Kidney epithelial cell (primary cell): Measurements from ENCODE around the gene CRYBA2. TPM values are rescaled to one million over a fixed set of nuclear protein-coding genes. Genes with fewer than 3 reads are reported as not detected.

Experiments
- DNase-seq: peaks from one replicate; pipeline ENCODE4 v3.0.0-alpha.2; 2010; ENCODE audit warnings: low read depth
- H3K27me3 ChIP-seq: 2 replicates; pipeline ENCODE4 v1.6.0; 2011; ENCODE audit warnings: low read length; ENCODE audit not compliant: control insufficient read depth, insufficient read depth
- H3K36me3 ChIP-seq: 2 replicates; pipeline ENCODE4 v1.5.1; 2011; ENCODE audit warnings: low read length; ENCODE audit not compliant: control insufficient read depth, insufficient read depth
- H3K4me3 ChIP-seq: 2 replicates; pipeline ENCODE4 v1.5.1; 2011; ENCODE audit warnings: low read depth, mild to moderate bottlenecking, control low read depth, low read length
- total RNA-seq: library from RNA; depleted of rRNA; stranded (reverse); fragments of >200 nt; gene quantifications from 2 replicates; pipeline ENCODE4 v1.2.3, GENCODE V29; 2015
- TF ChIP-seq, protein P1 (sequence below): IDR thresholded peaks from 2 replicates; pipeline ENCODE4 v1.5.1; 2011; ENCODE audit warnings: mild to moderate bottlenecking, moderate library complexity, low read length, control low read depth, inconsistent platforms; ENCODE audit not compliant: insufficient read depth, poor library complexity, severe bottlenecking

The CRYBA2 gene
- total RNA-seq, 1 donor from 2014 or later, result not detected

DNA sequence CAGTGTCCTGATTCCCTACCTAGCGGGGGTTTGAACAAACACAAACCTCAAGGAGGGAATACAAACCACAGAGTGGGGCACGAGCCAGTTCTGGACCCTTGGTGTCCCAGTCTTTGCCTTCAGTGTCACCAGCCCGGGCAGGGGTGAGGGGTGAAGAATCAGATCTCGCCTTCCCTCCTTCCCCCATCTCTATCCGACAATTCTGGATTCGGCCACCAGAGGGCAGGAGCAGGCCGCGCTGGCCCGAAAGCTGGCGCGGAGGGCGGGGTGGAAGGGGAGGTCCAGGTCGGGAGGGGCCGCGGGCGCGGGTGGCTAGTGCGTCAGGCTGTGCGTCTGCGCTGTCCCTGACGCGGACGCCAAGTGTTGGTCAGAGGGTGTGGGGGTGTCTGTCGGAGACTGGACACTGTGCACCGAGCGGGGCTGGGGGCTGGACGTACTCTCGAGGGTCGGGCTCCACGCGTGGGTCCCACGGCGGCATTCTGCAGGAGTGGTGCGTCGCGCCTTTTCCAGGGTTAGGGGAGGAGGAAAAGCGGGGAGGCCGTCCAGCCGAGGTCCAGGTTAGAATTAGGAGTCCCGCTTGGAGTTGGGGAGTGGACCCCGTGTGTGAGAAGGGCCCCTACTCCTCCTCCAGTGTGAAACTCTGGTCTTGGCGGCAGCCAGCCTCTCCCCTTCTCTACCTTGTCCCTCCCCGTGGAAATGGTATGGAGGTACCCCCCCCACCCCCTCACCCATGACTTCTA, 2.9 kb upstream of the CRYBA2 start:
- Histone ChIP-seq H3K4me3 (peak overlapping the region; percentile 21), H3K36me3 (no peaks in the 10 kb centered on the region), H3K27me3 (peaks cover 92% of the 10 kb centered on the region)
- TF ChIP-seq, protein P1, sequence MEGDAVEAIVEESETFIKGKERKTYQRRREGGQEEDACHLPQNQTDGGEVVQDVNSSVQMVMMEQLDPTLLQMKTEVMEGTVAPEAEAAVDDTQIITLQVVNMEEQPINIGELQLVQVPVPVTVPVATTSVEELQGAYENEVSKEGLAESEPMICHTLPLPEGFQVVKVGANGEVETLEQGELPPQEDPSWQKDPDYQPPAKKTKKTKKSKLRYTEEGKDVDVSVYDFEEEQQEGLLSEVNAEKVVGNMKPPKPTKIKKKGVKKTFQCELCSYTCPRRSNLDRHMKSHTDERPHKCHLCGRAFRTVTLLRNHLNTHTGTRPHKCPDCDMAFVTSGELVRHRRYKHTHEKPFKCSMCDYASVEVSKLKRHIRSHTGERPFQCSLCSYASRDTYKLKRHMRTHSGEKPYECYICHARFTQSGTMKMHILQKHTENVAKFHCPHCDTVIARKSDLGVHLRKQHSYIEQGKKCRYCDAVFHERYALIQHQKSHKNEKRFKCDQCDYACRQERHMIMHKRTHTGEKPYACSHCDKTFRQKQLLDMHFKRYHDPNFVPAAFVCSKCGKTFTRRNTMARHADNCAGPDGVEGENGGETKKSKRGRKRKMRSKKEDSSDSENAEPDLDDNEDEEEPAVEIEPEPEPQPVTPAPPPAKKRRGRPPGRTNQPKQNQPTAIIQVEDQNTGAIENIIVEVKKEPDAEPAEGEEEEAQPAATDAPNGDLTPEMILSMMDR, result peak; percentile 88
- DNase-seq, result no peak

DNA sequence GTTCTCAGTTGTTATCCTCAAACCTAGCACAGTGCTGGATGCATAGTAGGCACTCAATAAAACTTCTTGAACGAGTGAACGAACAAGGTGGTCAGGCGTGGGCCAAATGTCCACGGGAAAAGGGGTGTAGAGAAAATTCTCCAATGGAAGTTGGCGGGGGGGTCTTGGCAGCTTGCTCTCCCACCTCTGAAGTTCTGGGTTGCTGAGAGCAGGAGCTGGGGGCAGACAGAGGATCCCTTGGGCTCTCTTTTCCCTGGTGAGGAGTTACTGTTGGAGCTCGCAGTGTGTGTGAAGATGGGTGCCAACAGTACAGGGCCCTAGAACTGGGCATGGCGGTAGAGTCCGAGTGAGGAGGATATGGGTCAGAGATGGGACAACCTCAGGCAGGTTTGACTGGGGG, 2.3 kb upstream of the CRYBA2 start:
- no peaks in the 10 kb centered on the region for H3K36me3 ChIP-seq
- TF ChIP-seq, protein P1, result no peak
- H3K4me3 ChIP-seq, result no peak overlapping the region
- no peak for DNase-seq
- peaks cover 92% of the 10 kb centered on the region for H3K27me3 ChIP-seq

GRCh38 chr2:218992703-218993344, 398 bp downstream of the CRYBA2 start:
- no peaks in the 10 kb centered on the region for H3K36me3 ChIP-seq

GRCh38 chr2:218992196-218992595, 1.0 kb downstream of the CRYBA2 start:
- TF ChIP-seq, protein P1, result no peak
- H3K27me3 ChIP-seq, result peaks cover 88% of the 10 kb centered on the region

More at GRCh38 chr2:218992703-218993344, 398 bp downstream of the CRYBA2 start:
- TF ChIP-seq, protein P1, result no peak
- H3K4me3 ChIP-seq, result no peak overlapping the region
- peaks cover 91% of the 10 kb centered on the region for H3K27me3 ChIP-seq
- no peak for DNase-seq

DNA sequence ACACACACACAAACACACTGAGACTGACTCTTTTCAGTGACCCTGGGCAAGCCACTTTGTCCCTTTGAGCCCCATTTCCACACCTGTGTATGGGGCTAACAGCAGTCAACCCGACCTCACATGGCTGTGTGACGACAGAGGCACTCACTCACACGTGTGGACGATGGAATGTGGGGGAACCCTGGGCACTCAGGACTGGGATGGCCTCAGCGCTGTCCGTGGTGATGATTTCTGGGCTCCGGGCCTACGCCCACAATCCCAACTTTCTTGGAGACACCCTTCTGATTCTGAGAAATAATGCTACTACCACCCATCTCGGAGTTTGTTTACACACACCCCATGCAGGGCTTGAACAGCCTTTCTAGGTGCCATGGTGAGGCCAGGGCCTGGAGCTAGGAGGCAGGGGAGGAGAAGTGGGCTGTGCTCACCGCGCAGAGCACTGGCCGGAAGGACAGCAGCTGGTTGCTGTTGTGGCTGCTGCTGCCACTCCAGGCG, 1.5 kb downstream of the CRYBA2 start:
- peaks cover 88% of the 10 kb centered on the region for H3K27me3 ChIP-seq

More at GRCh38 chr2:218992196-218992595, 1.0 kb downstream of the CRYBA2 start:
- H3K36me3 ChIP-seq, result no peaks in the 10 kb centered on the region
- no peak for DNase-seq
- no peak overlapping the region for H3K4me3 ChIP-seq

More for the DNA sequence above, 1.5 kb downstream of the CRYBA2 start:
- DNase-seq, result no peak
- H3K36me3 ChIP-seq, result no peaks in the 10 kb centered on the region
- TF ChIP-seq, protein P1, result no peak
- no peak overlapping the region for H3K4me3 ChIP-seq
